Body of pancreas (tissue), 4 donors: ENCODE data around the gene FER. TPM values are rescaled to one million over a fixed set of nuclear protein-coding genes. Genes with fewer than 3 reads are reported as not detected.

Experiments
- ATAC-seq: fragments of 150-250 bp; one replicate; pipeline ENCODE4 v1.9.1; 2016
- DNase-seq, 4 donors: peaks; one replicate each; pipeline ENCODE4 v3.0.0-alpha.2; 2019
- H3K27ac ChIP-seq, 4 donors: fragments of 200-600 bp; sonication (generic); 1 replicate in 3 of 4; 2 replicates in 1 of 4; pipeline versions ENCODE4 v1.5.1 to v1.6.1; 2016 to 2019; ENCODE audit warnings: mild to moderate bottlenecking in 1 of 4, mixed read lengths in 1 of 4, moderate library complexity in 1 of 4
- H3K27me3 ChIP-seq, 2 donors: fragments of 200-600 bp; sonication (generic); one replicate each; pipeline ENCODE4 v1.6.0; 2016; ENCODE audit warnings: mild to moderate bottlenecking in 1 of 2
- H3K36me3 ChIP-seq, 2 donors: fragments of 200-600 bp; sonication (generic); replicated peaks in 1 of 2; 2 replicates each; pipeline ENCODE4 v1.5.1; 2016; ENCODE audit warnings: low read depth in 2 of 2; ENCODE audit not compliant: insufficient read depth in 1 of 2
- H3K4me1 ChIP-seq: fragments of 200-600 bp; sonication (generic); one replicate; pipeline ENCODE4 v1.6.0; 2016
- H3K4me3 ChIP-seq, 2 donors: fragments of 200-600 bp; sonication (generic); 1 replicate in 1 of 2; 2 replicates in 1 of 2; pipeline ENCODE4 v1.5.1; 2016 to 2019
- H3K9me3 ChIP-seq, 3 donors: fragments of 200-600 bp; sonication (generic); 1 replicate in 2 of 3; 2 replicates in 1 of 3; pipeline ENCODE4 v1.5.1; 2016
- POLR2A ChIP-seq, 3 donors: fragments of 450-650 bp; IDR thresholded peaks; one replicate each; pipeline ENCODE4 v1.6.1; 2016; ENCODE audit warnings: antibody characterized with exemption in 3 of 3, mild to moderate bottlenecking in 2 of 3
- WGBS, 2 donors: methylation state at CpG; one replicate each; pipeline ENCODE4 v1.1.5; 2017; 5-methylcytosine and 5-hydroxymethylcytosine counted together
- intact Hi-C: fragments of 100-400 bp; cut with DNase I; formaldehyde crosslinking; loops from one replicate; pipeline ENCODE4 v1.15.1; 2023
- total RNA-seq, 2 donors: library from RNA; depleted of rRNA; stranded (reverse); fragments of >200 nt; gene quantifications; one replicate each; pipeline ENCODE4 v1.1.0, GENCODE V29; 2016
- TF ChIP-seq, protein P1 (sequence below), 7 experiments: fragments of 450-650 bp in 4 of 7; fragments of 200-600 bp in 3 of 7; sonication (generic) in 3 of 7; IDR thresholded peaks; one replicate each; pipeline ENCODE4 v1.5.1; 2016 to 2019; ENCODE audit warnings: antibody characterized with exemption in 7 of 7

Gene FER
- total RNA-seq, 2 donors from 2014 or later, result 7.9 to 13.2 TPM

DNA sequence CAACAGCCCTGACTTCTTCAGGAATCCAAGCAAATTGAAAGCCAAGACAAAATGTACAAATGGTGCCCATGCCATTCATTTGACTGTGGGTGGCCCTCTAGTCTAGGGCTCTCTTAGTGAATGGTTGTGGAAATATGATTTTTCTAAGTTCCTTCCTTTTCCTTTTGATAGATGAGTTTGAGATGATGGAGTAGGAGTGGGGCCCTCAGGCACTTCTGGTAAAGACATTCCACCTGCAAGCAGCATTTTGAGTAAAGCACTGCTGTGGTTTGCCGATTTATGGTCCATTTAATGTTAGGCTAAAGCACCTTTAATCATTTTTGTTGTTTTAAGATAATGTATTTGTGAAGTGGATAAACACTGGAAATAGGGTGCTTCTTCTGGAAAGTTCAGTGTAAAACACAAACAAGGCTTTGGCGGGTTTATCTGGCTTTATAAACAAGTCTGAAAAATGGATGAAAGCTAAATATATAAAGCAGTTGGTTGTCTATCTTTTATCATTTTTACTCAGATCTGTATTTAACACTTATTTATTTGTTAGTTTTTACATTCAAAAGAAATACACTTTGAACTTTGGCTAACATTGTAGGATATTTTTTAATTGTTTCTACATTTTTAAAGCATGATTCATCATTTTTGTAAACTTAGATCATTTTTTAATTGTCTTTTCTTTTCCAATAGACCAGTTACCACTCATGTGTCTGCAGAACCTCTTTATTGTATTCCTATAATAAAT is 448.6 kb downstream of the FER start:
- Histone ChIP-seq H3K27me3 (no peaks in the 10 kb centered on the region), H3K9me3 (no peaks in the 10 kb centered on the region), H3K27ac (no peak overlapping the region), H3K36me3 (no peaks in the 10 kb centered on the region), H3K4me1 (no peaks in the 10 kb centered on the region), H3K4me3 (no peak overlapping the region)
- no peak for DNase-seq
- ATAC-seq, result no peak
- TF ChIP-seq, protein P1, sequence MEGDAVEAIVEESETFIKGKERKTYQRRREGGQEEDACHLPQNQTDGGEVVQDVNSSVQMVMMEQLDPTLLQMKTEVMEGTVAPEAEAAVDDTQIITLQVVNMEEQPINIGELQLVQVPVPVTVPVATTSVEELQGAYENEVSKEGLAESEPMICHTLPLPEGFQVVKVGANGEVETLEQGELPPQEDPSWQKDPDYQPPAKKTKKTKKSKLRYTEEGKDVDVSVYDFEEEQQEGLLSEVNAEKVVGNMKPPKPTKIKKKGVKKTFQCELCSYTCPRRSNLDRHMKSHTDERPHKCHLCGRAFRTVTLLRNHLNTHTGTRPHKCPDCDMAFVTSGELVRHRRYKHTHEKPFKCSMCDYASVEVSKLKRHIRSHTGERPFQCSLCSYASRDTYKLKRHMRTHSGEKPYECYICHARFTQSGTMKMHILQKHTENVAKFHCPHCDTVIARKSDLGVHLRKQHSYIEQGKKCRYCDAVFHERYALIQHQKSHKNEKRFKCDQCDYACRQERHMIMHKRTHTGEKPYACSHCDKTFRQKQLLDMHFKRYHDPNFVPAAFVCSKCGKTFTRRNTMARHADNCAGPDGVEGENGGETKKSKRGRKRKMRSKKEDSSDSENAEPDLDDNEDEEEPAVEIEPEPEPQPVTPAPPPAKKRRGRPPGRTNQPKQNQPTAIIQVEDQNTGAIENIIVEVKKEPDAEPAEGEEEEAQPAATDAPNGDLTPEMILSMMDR (IDR thresholded peaks at IDR 0.05), result no peak
- no peak for TF ChIP-seq POLR2A (IDR thresholded peaks at IDR 0.05)
- 78% methylated on average over 2 of the region's 2 CpGs for WGBS, 2 donors
- intact Hi-C loops, result no loop called here

DNA sequence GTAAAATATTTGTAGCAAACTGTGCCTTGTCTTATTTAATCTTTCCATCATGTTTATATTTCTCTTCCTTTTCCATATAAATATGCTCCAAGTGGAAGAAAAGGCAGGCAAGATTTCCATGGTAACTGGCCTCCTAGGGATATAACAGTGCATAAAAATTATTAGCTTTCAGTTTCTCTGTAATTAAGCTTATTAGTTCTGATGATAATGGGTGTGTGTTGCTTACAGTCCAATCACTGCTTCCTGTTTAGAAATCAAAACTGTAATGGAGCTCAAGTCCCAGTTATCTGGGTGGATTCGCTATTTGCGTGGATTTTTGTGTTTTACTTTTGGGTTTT is 449.1 kb downstream of the FER start:
- no peak overlapping the region for H3K4me3 ChIP-seq
- intact Hi-C loops, result no loop called here
- H3K27ac ChIP-seq, result no peak overlapping the region
- TF ChIP-seq POLR2A (IDR thresholded peaks at IDR 0.05), result no peak
- TF ChIP-seq, protein P1 (IDR thresholded peaks at IDR 0.05), result no peak
- no peaks in the 10 kb centered on the region for H3K9me3 ChIP-seq
- H3K27me3 ChIP-seq, result no peaks in the 10 kb centered on the region
- ATAC-seq (no peak), DNase-seq (no peak)
- no peaks in the 10 kb centered on the region for H3K4me1 ChIP-seq
- 94 to 97% methylated on average over 2 of the region's 2 CpGs for WGBS, 2 donors
- H3K36me3 ChIP-seq, result no peaks in the 10 kb centered on the region

DNA sequence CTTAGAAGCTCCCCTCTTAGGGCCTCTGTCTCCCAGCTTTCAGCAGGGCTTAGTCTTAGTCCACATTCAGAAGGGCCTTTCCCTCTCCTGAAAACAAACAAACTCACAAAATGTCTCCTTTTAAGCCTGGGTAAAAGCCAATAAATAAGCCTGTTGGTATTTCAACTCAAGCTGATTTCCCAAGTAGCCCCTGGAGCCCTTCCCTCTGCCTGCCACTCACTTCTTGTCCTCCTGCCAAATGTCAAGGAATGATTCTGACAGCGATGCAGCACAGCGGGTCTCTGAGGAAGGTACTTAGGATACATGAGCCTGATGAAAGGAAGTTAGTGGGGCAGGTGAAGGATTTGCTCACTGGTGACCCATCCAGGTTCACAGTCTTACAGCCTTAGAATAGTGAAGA is 451.6 kb downstream of the FER start:
- DNase-seq, result no peak
- ATAC-seq, result no peak
- Histone ChIP-seq H3K27me3 (no peaks in the 10 kb centered on the region), H3K9me3 (no peaks in the 10 kb centered on the region), H3K36me3 (no peaks in the 10 kb centered on the region), H3K27ac (no peak overlapping the region), H3K4me1 (no peaks in the 10 kb centered on the region), H3K4me3 (no peak overlapping the region)
- WGBS, 2 donors, result 75 to 85% methylated on average over 2 of the region's 2 CpGs
- TF ChIP-seq, protein P1 (IDR thresholded peaks at IDR 0.05), result no peak
- no peak for TF ChIP-seq POLR2A (IDR thresholded peaks at IDR 0.05)
- intact Hi-C loops, result no loop called here

DNA sequence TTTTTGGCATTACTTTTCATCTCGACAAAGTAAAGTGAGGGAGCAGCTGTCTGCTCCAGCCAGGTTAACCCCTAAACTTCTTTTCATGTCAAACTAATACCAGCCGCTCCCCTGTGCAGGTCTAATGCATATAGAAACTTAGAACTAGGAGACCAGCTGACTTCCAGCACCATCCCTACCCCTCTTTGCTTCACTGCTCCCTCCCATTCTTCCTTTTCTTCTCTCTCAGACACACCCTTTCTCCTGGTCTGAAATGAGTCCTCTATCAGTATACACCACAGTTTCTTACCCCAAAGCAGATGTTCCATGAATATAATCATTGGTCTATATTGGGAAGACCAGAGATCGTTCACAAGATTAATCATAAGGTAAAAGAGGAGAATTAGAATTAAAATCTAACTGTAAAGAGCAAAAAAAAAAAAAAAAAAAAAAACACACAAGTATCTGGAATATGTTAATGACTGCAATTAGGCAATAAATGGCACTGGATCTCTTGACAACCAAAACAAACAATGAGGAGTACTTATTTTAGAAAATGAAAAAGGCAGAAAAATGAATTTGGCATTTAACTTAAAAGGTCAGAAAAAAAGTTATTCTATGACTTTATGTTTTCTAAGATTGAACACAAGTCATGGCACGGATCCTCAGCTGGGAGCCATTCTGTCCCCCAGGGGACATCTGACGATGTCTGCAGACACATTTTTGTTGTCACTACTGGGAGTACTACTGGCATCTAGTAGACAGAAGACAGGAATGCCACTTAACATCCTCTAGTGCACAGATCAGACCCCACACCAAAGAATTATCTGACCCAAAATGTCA is 452.3 kb downstream of the FER start:
- DNase-seq (no peak), ATAC-seq (no peak)
- Histone ChIP-seq H3K9me3 (peaks cover 0 to 6% (median 0%) of the 10 kb centered on the region in 3 donors), H3K4me1 (no peaks in the 10 kb centered on the region), H3K4me3 (no peak overlapping the region), H3K27me3 (no peaks in the 10 kb centered on the region), H3K27ac (no peak overlapping the region), H3K36me3 (no peaks in the 10 kb centered on the region)
- 71 to 72% methylated on average over 5 of the region's 5 CpGs for WGBS, 2 donors
- TF ChIP-seq, protein P1 (IDR thresholded peaks at IDR 0.05), result no peak
- no peak for TF ChIP-seq POLR2A (IDR thresholded peaks at IDR 0.05)
- intact Hi-C loops, result no loop called here
